Measurements from ENCODE around the gene CAB39L. TPM values are rescaled to one million over a fixed set of nuclear protein-coding genes. Genes with fewer than 3 reads are reported as not detected.

Gene CAB39L
- total and polyA plus RNA-seq, 2 of the 4 experiments (the other 2 are of a cell fraction) = 8.5 to 16.7 TPM

GRCh38 chr13:49412749-49413148 is 31.1 kb downstream of the CAB39L start:
- Histone ChIP-seq H2BK20ac (ENCODE audit: low read depth, low read length) (no peak overlapping the region), H3K9ac (ENCODE audit: low read depth, low read length) (no peak overlapping the region), H4K91ac (ENCODE audit: insufficient read depth, low read depth, low read length) (no peak overlapping the region), H3K14ac (replicated peaks; ENCODE audit: low read depth, low read length) (no peak overlapping the region), H3K4me1 (ENCODE audit: control insufficient read depth, insufficient read depth, low read length) (no peaks in the 10 kb centered on the region), H4K8ac (ENCODE audit: low read depth in 2 of 2, low read length in 2 of 2) (no peak overlapping the region), H3K4ac (ENCODE audit: low read depth, low read length) (no peak overlapping the region), H3K27me3 (ENCODE audit: control insufficient read depth, insufficient read depth, low read length) (no peaks in the 10 kb centered on the region), H2BK5ac (ENCODE audit: low read depth, low read length, poor library complexity, severe bottlenecking) (no peak overlapping the region), H2BK15ac (ENCODE audit: low read depth, low read length) (no peak overlapping the region), H2AFZ (replicated peaks; ENCODE audit: low read length, poor library complexity) (no peak overlapping the region), H3K36me3 (ENCODE audit: control insufficient read depth, insufficient read depth, low read length) (no peaks in the 10 kb centered on the region), H3K79me1 (ENCODE audit: low read depth in 1 of 2, low read length in 2 of 2) (no peaks in the 10 kb centered on the region), H3K18ac (ENCODE audit: low read depth, low read length) (no peak overlapping the region), H2AK5ac (ENCODE audit: low read depth, low read length) (peak overlapping the region; percentile 24; the same call in 1 of the 2 replicates), H4K5ac (ENCODE audit: low read depth, low read length) (no peak overlapping the region), H4K20me1 (ENCODE audit: insufficient read depth, low read length) (no peaks in the 10 kb centered on the region), H3K4me3 (ENCODE audit: insufficient read depth, low read depth, low read length) (no peak overlapping the region), H3K9me1 (ENCODE audit: insufficient read depth, low read length) (no peaks in the 10 kb centered on the region; the same call in 1 of the 2 replicates), H3K9me3 (ENCODE audit: control insufficient read depth, insufficient read depth, low read length) (no peaks in the 10 kb centered on the region), H3K23ac (ENCODE audit: low read depth, low read length) (no peak overlapping the region), H3K4me2 (ENCODE audit: low read depth, low read length) (no peak overlapping the region), H3K27ac (ENCODE audit: insufficient read depth, low read length) (no peak overlapping the region), H2AK9ac (replicated peaks; ENCODE audit: low read depth, low read length, poor library complexity) (no peak overlapping the region), H2BK120ac (ENCODE audit: low read depth, low read length) (no peak overlapping the region), H3K56ac (ENCODE audit: extremely low read depth, insufficient read depth, low read length) (no peak overlapping the region)
- TF ChIP-seq RAD21 (IDR thresholded peaks at IDR 0.05; ENCODE audit: low read length) (no peak), CHD1 (IDR thresholded peaks at IDR 0.05; ENCODE audit: low read depth, low read length) (no peak), RFX5 (IDR thresholded peaks at IDR 0.05; ENCODE audit: low read depth, low read length) (no peak), MXI1 (IDR thresholded peaks at IDR 0.05; ENCODE audit: borderline replicate concordance, low read depth, low read length) (no peak), POLR2A (IDR thresholded peaks at IDR 0.05; ENCODE audit: low read depth, low read length) (no peak), MAZ (IDR thresholded peaks at IDR 0.05; ENCODE audit: borderline replicate concordance, low read depth, low read length) (no peak), BHLHE40 (IDR thresholded peaks at IDR 0.05; ENCODE audit: low read depth, low read length) (no peak), RCOR1 (IDR thresholded peaks at IDR 0.05; ENCODE audit: insufficient replicate concordance, low read length) (no peak), NFE2L2 (IDR thresholded peaks at IDR 0.05; ENCODE audit: low read depth, low read length) (no peak), MAFK (IDR thresholded peaks at IDR 0.05; ENCODE audit: low read depth, low read length) (no peak)
- TF ChIP-seq, protein P1, sequence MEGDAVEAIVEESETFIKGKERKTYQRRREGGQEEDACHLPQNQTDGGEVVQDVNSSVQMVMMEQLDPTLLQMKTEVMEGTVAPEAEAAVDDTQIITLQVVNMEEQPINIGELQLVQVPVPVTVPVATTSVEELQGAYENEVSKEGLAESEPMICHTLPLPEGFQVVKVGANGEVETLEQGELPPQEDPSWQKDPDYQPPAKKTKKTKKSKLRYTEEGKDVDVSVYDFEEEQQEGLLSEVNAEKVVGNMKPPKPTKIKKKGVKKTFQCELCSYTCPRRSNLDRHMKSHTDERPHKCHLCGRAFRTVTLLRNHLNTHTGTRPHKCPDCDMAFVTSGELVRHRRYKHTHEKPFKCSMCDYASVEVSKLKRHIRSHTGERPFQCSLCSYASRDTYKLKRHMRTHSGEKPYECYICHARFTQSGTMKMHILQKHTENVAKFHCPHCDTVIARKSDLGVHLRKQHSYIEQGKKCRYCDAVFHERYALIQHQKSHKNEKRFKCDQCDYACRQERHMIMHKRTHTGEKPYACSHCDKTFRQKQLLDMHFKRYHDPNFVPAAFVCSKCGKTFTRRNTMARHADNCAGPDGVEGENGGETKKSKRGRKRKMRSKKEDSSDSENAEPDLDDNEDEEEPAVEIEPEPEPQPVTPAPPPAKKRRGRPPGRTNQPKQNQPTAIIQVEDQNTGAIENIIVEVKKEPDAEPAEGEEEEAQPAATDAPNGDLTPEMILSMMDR (conservative IDR thresholded peaks at IDR 0.05; ENCODE audit: low read depth, low read length) = no peak
- TF ChIP-seq, protein P2, sequence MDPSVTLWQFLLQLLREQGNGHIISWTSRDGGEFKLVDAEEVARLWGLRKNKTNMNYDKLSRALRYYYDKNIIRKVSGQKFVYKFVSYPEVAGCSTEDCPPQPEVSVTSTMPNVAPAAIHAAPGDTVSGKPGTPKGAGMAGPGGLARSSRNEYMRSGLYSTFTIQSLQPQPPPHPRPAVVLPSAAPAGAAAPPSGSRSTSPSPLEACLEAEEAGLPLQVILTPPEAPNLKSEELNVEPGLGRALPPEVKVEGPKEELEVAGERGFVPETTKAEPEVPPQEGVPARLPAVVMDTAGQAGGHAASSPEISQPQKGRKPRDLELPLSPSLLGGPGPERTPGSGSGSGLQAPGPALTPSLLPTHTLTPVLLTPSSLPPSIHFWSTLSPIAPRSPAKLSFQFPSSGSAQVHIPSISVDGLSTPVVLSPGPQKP (IDR thresholded peaks at IDR 0.05; ENCODE audit: borderline replicate concordance, low read depth, low read length) = no peak
- dilution Hi-C loops (cut with HindIII; ENCODE audit: low sequenced_read_pairs, unreplicated experiment) (no loop called here), in situ Hi-C loops (cut with MboI; ENCODE audit: low sequenced_read_pairs) (no loop called here), intact Hi-C loops (cut with micrococcal nuclease) (no loop called here)
- CTCF ChIA-PET = no interaction called here
- BruUV-seq (replicated peaks) = no TSS peak
- DNase-seq (no peak), ATAC-seq (ENCODE audit: low read depth) (no peak)
- POLR2A ChIA-PET (ENCODE audit: unreplicated experiment) = no interaction called here
- WGBS, 2 experiments (ENCODE audit: extremely low coverage in 2 of 2, insufficient read length in 1 of 2) = no CpG with 5 or more reads among the region's 2 CpGs
